GM19328 (cell line): ENCODE measurements around the gene BNIP5.
"Not testable (repeated sequence)": the region's sequence is repeated elsewhere in the genome, so short reads cannot be mapped to it uniquely, and the experiment has no call there.

Experiments used
- ATAC-seq: cut with Tn5 transposase; IDR thresholded peaks from one replicate; pipeline ENCODE4 v1.9.1; 2021; ENCODE audit warnings: mild to moderate bottlenecking, moderate library complexity; ENCODE audit not compliant: unreplicated experiment

BNIP5 gene

DNA sequence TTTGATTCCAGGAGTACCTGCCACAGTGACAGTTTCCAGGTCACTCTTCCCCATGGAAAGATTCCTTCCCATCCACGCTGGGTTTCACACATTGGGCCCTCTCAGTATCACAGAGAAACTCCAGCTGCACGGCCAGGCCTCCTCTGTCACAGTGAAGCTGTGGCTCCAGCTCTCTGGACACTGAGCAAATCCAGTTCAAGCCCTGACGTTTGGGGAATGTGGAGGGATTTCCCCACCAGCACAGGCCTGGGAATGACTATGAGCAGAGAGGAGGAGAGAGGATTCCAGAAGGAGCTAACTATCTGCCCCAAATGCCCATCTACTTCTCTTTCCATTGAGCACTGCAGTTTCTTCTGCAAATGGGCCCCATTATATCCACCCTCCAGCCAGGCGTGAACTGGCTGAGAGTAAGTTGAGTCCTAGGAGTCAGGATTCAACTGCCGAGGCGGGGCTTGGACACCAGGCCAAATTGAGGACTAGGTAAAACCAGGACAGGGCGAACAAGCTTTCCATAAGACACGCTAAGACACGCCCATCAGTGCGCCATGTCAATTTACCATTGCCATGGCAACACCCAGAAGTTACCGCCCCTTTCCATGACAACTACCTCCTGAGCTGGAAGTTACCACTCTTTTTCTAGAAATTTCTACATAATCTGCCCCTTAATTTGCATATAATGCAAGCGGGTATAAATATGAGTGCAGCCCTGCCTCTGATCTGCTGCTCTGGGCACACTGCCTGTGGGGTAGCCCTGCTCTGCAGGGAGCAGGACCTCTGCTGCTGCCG lies 9.2 kb upstream of the BNIP5 start:
- ATAC-seq: no peak

DNA sequence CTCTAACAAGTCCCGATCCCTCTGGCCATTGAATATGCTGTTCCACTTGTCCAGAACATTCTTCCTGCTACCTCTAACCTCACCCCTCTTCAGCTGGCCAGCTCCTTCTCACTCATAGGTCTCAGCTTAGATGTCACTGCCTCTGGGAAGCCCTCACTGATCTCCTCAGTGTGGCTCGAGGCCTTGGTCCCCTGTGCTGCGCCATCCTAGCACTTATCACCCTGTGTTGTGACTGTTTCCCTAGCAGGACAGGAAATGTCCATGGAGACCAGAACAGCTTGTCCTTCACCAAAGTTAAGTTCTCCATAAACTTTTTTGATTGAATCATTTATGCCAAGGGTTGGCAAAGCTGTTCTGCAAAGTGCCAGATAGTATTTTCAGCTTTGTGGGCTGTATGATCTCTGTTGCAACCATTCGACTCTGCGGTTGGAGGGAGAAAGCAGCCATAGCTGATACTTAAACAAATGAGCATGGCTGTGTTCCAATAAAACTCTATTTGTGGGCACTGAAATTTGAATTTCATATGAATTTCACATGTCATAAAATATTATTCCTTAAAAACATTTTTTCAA lies 6.5 kb upstream of the BNIP5 start:
- no peak for ATAC-seq

DNA sequence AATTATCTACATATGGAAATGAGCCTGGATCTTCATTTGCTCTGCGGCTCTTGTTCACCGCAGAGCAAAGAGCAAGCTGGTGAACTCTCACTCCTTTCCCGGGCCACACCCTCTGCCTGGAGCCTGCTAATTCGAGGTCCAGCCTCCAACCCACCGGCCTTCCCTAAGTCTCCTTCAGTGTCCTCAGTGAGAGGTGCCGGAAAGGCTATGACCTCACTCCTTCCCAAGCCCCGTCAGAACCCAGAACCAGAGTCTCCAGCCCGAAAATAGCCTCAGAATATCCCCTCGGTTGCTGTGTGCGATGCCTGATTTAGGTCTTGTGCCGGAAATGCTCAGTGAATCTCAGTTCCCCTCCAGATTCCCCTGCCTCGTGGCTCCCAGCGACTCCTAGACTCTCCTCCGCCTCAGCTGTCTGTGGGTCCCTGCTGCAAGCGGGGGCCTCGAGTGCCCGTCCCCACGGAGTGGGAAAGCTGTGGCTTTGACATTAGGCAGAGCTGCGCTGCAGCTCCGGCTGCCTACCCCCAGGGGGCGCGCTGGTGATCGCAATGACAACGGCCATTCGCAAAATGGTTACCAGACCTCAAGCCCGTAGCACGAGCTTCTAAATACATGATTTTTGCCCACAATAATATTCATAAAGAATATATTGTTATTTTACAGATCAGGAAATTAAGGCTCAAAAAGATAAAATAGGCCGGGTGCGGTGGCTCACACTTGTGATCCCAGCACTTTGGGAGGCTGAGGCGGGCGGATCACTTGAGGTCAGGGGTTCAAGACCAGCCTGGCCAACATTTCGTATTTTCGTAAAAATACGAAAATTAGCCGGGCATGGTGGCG lies 4.1 kb upstream of the BNIP5 start:
- no peak for ATAC-seq

DNA sequence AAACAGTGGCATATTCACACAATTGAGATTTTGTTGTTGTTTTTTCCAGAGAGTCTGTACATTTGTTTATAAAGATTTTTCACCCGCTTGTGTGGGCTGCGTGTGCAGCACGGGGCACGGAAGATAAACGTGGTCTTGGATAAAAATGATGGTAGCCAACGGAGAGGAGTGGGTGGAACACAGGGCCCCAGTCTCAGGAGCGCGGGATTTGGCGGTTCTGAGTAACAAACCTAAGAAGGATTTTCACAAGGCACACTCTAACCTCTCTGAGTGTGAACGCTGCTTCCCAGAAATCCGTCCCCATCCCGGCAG lies 3.6 kb upstream of the BNIP5 start:
- no peak for ATAC-seq

DNA sequence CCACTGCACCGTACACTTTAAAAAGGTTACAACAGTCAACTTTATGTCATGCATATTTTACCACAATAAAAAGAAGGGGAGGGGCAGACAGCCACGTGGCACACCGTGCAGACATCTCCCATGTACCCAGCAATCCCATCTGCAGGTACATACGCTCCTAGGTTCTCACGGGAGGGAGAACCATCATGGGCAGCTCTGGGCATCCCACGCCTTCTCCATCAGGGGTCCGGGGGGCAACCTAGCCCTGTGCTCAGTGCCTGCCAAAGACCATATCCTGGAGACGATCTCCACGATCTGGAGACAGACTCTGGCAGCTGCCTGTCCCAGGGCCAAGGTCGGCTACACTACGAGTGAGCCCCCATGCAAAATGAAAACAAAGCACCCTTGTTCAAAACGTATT lies 2.5 kb upstream of the BNIP5 start:
- ATAC-seq: no peak

DNA sequence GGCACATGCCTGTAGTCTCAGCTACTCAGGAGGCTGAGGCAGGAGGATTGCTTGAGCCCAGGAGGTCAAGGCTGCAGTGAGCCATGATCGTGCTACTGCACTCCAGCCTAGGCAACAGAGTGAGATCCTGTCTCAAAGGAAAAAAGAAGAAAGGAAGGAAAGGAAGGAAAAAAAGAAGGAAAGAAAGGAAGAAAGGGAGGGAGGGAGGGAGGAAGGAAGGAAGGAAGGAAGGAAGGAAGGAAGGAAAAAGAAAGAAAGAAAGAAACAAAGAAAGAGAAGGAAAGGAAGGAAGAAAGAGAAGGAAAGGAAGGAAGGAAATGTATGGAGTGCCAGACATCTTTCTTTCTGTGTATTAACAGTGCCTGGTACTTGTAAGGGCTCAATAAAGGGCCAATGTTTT lies 1.5 kb upstream of the BNIP5 start:
- ATAC-seq: not testable (repeated sequence)

DNA sequence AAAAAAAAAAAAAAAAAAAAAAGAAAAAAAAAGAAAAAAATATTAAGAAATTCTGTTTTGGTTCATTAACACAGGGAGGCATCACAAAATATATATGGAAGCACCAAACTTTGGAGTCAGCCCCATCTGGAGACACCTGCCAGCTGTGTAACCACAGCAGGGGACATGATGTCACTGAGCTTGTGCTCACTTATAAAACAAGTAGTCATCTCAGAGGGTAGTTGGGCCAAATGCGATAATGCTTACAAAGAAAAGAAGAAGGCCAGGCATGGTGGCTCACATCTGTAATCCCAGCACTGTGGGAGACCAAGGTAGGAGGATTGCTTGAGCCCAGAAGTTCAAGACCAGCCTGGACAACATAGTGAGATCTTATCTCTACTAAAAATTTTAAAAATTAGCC lies 1.1 kb upstream of the BNIP5 start:
- ATAC-seq: no peak

DNA sequence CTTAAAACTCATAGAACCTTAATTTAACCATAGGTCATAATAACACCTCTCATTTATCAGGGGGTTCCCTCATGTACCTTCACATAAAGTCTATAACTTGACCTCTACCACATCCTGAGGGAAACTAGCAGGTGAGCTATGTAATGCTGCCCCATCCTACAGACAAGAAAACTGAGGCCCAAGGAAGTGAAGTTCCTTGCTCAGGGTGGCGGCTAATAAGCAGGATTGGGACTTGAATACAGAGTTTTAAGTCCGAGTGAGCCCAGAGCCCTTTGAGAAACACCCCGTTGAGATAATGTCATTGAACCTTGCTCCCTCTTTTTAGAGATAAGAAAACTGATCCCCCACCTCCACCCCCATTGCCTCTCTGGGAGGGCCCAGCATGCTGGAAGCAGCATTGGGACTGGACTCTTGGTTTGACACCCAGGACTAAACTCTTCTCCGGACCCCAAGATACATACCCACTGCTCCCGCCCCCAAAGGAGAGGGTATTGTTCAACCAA lies 429 bp downstream of the BNIP5 start:
- no peak for ATAC-seq

DNA sequence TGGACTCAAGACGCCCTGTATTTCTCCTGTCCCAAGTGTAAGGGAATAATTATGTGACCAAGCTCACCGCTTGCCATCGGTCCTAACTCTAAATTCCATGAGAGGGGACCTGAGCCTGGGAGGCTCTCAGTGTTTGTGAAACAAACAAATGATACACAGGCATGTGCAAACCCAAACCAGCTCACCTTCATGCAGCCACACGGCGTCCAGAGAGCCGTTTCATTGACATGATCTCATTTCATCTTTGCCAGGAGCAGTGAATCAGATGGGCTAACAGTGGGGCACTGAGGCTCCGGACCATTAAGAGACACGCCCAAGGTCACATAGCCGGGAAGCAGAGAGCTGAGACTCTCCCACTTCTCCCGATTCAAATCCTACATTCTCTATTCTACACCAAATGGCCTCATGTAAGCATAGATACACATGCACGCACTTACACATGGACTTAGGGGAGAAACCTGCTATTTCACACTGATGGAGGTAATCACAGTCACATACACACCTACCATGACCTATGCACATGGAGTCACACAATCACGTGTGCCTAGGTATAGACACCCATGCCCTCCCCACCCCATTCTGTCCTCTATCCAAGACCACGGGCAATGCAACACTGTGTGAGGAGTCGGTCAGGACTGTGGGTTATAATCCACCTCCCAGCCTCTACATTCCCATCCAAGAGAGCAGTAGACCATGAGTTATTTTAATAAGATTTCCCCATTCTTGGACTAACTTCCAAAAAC lies 1.1 kb downstream of the BNIP5 start:
- ATAC-seq: no peak

DNA sequence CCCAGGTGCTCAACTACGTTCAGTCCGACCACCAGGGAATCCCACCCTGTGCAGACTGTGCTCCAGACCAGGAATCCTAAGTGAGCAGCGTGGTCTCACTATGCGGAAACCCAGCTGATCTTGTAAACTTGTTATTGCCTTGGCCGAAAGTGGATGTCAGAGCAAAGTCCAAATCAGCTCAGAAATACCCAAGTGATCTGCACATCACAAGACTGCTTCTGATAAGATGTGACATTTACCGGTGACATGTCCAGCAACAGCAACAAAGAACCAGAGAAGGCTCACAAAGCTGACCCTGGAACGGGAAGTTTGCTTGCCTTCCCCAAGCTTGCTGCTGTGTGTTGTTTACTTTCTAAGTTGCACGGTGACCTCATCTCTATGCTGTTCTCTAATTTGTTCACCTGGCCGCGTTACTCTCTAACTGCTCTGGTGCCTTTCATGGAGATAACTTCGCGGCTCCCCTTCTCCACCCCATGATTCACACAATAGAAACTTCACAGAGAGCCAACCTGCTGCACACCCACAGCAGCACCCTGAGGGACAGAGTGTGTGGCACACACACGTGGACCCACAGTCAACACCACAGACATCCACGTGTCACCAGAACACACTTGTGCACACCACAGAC lies 1.7 kb downstream of the BNIP5 start:
- ATAC-seq: no peak

DNA sequence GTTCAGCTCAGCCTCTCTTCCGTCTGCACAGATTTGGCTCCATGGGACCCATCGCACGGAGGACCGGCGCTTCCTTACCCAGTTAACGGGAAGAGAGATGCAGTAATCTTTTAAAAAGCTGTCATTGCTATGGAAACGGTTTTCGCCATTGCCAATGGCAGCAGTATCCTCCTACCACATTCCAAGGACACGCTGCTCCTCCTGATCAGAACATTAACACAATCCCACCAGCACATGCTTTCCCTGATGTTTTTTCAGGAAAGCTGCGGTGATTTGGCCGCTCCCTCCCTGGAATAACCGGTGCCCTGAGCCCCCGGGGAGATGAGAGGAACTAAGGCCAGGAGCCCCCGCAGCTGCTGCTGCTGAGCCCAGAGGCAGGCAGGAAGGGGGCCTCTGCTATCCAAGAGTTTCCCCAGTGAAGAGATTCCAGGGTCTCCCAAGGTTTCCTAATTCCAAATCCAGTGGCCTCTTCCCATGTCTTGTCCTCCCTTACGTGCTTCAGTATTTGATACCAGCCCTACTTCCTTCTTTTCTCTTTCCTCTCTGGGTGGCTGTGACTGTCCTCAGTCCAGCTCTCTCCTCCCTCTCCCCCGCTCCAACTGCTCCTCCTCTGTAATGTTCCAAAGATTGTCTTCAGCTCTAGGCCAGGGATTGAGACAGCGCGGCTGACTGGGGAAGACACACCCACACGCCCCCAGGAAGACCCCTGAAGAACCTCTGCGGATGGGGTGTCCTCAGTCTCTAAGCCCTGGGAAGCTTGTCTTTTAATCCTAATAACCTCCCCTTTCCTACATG lies 2.6 kb downstream of the BNIP5 start:
- ATAC-seq: no peak

DNA sequence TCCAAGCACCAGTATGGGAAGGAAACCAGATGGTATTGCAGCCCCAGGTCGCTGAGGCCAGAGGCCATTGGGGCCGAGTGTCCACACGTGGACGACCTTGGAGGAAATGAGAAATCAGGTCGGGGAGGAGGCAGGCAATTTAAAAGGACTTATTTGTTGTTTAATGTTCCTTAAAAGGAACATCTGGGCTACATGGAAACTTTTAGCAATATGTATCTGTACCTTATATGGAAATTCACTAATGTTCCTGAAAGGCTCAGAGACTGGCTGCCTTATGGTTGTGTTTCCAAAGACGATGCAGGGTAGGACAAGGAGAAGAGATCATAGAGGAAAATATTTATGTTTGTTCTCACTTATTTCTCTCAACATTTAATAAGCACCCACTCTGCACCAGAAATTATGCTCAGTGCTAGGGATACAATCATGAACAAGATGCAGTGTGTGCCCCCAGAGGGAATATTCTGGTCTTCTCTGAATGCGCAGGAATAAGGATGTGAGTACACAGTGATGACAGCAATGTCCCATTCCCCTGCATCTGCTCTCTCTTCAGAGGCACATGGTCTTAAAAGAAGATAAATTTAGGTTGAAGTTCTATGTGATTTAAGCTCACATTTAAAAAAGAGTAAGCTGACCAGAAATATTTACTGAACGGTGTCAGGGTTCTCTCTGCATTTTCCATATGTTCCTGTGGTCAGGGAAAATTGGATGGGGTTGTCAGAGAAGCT lies 3.4 kb downstream of the BNIP5 start:
- ATAC-seq: no peak

DNA sequence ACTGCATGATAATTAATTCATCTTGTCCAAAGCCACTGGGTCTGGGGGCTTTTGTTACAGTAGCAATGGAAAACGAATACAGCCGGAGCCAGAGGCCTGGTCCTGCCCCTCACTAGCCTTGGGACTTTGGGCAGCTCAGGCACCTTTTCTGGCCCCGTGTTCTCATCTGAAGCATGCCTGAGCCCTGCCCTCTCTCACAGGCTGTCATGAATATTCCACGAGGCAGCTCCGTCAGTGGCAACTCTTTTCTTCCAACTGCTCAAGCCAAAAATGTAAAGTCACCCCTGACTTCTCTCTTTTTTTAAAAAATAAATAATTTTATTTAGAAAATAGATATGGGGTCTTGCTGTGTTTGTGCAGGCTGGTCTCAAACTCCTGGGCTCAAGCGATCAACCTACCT lies 5.3 kb downstream of the BNIP5 start:
- no peak for ATAC-seq

DNA sequence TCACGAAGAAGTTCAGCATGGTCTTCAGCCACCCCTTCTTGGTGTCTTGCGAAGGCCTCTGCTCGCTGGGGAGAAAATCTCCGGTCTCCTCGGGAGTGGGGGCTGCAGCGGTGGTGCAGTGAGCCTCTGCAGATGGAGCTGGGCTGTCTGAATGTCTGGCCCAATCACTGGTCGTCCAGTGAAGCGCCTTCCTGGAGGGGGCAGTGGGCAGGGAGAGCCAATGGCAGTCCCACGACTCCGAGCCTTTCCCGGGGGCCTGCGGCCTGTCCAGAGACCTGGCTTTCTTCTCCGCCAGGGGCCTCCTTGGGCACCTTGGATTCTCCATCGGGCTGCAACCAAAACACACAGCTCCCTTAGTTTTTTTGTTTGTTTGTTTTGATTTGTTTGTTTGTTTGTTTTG lies 6.3 kb downstream of the BNIP5 start:
- ATAC-seq: no peak

DNA sequence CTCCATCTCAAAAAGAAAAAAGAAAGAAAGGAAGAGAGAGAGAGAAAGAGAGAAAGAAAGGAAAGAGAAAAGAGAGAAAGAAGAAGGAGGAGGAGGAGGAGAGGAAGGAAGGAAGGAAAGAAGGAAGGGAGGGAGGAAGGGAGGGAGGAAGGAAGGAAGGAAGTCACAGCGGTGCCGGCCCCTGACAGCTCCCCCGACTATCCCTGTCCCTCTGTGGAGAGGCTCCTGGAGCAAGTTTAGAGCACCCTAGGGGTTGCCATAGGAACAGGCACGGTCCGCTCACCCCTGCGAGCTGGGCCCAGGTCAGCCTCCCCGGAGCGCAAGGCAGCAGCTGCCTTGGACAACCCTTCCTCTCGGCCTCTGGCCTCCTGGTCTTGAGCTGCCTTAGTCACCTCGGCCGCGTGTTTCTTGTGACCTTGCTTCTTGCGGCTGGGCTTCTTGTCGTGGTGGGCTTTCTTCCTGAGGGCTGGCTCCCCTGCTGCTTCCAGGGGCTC lies 6.8 kb downstream of the BNIP5 start:
- ATAC-seq: no peak

DNA sequence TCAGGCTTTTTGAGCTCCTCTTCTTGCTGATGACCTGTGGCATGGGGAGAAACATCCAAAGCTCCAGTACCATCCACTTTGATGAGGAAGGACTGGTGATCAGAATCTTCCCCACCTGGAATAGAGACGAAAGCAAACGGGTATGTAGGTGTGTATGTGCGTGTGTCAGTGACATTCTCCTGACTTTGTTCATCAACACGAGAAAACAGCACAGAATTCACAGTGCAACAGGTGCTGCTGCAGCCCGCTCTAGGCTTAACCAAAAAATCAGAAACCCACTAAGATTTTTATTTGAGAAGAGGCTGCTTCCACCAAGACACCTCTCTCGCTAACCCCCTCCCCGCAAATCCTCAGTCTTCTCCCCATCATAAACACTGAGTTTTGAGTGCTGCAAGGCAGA lies 8.1 kb downstream of the BNIP5 start:
- ATAC-seq: no peak

DNA sequence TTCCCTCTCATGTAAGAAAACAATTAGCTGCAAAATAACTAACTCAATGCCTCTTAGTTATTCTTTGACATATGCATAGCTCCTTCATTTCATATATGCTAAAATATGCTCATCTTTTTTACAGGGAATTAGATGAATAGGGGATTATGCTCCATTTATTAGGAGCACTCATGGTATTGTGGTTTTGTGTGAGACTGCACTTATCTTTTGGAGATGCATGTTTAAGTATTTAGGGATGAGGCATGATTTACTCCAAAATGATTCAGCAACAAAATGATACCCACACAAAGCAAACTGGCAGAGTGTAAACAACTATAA lies 8.8 kb downstream of the BNIP5 start:
- ATAC-seq: no peak

DNA sequence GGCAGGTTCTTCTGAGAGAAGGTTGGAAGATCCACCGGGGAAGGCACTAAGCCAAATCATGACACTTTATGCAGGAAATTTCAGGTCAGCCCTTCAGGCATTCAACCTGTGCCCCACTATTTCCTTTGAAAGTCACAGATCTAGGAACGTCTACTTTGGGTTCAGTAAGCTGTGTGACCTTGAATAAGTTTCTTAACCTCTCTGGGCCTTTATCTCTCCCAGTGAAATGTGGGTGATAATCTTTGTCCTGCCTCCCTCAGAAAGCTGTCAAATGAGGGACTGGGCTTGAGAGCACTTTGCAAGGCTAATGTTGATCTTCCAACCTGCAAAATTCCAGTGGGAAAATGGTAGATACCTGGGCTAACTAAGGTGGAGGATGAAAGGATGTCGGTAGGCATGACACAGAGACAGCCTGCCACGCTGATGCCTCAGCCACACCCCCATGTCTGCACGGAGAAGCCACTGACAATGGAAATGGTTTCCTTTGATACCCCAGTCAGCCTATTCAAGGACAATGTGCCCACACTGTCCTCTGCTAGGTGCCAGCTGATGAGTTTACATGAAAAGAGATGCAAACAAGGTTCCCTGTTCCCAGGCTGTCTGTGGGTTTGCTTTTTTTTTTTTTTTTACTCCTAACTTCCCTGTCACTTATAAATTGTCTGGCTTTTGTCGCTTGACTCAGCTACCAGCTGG lies 9.3 kb downstream of the BNIP5 start:
- ATAC-seq: no peak
